Uterus (tissue), 2 donors: ENCODE data around the gene SPG11.

Experiments
- POLR2A ChIP-seq, 2 donors: fragments of 450-650 bp; IDR thresholded peaks; one replicate each; pipeline ENCODE4 v1.6.1; 2016; ENCODE audit warnings: antibody characterized with exemption in 2 of 2, mild to moderate bottlenecking in 1 of 2, moderate library complexity in 1 of 2
- TF ChIP-seq, protein P1 (sequence below), 4 experiments: fragments of 200-600 bp in 2 of 4; fragments of 450-650 bp in 2 of 4; sonication (generic) in 2 of 4; IDR thresholded peaks; one replicate each; pipeline ENCODE4 v1.5.1; 2016 to 2019; ENCODE audit warnings: antibody characterized with exemption in 4 of 4, mild to moderate bottlenecking in 2 of 4, moderate library complexity in 1 of 4

DNA sequence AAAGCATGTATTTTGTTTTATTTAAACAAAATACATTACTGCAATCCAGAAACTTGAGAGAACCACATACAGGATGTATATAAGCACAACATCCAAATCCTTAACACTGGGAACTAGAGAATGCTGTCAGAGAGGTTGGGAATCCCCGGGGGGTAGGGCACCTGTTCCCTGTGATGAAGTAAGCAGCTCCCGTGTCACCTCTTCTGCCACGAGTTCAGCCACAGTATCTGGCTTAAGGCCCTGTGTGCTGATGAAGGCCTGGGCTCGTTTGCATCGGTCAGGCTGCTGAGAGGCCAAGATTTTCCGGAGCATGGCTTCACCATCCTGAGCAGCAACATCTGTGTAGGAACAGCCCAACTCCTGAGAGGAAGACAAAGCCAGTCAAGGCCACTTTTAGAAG is 90.1 kb downstream of the SPG11 start:
- TF ChIP-seq, protein P1, sequence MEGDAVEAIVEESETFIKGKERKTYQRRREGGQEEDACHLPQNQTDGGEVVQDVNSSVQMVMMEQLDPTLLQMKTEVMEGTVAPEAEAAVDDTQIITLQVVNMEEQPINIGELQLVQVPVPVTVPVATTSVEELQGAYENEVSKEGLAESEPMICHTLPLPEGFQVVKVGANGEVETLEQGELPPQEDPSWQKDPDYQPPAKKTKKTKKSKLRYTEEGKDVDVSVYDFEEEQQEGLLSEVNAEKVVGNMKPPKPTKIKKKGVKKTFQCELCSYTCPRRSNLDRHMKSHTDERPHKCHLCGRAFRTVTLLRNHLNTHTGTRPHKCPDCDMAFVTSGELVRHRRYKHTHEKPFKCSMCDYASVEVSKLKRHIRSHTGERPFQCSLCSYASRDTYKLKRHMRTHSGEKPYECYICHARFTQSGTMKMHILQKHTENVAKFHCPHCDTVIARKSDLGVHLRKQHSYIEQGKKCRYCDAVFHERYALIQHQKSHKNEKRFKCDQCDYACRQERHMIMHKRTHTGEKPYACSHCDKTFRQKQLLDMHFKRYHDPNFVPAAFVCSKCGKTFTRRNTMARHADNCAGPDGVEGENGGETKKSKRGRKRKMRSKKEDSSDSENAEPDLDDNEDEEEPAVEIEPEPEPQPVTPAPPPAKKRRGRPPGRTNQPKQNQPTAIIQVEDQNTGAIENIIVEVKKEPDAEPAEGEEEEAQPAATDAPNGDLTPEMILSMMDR (IDR thresholded peaks at IDR 0.05) = no peak
- TF ChIP-seq POLR2A (IDR thresholded peaks at IDR 0.05) = no peak
